Lower lobe of right lung (tissue), 2 donors: ENCODE data around the gene TMEM233. TPM values are rescaled to one million over a fixed set of nuclear protein-coding genes. Genes with fewer than 3 reads are reported as not detected.

Source experiments
- ATAC-seq, 2 donors: fragments of 200-7000 bp; cut with Tn5 transposase; one replicate each; pipeline ENCODE4 v1.9.1; 2020 to 2022; ENCODE audit warnings: mild to moderate bottlenecking in 2 of 2, moderate library complexity in 2 of 2
- DNase-seq: peaks from one replicate; pipeline ENCODE4 v3.0.0-alpha.2; 2020
- H3K27ac ChIP-seq: fragments of 200-600 bp; one replicate; pipeline ENCODE4 v1.8.0; 2022
- H3K27me3 ChIP-seq: fragments of 200-600 bp; one replicate; pipeline ENCODE4 v1.8.0; 2022; ENCODE audit warnings: low read depth
- H3K36me3 ChIP-seq: fragments of 200-600 bp; one replicate; pipeline ENCODE4 v1.8.0; 2022; ENCODE audit warnings: mild to moderate bottlenecking
- H3K4me1 ChIP-seq: fragments of 200-600 bp; one replicate; pipeline ENCODE4 v1.8.0; 2022
- H3K4me3 ChIP-seq: fragments of 200-600 bp; one replicate; pipeline ENCODE4 v1.8.0; 2022; ENCODE audit warnings: mild to moderate bottlenecking
- H3K9me3 ChIP-seq: fragments of 200-600 bp; one replicate; pipeline ENCODE4 v1.8.0; 2022
- intact Hi-C: fragments of 100-400 bp; cut with DNase I; formaldehyde crosslinking; loops from one replicate; pipeline ENCODE4 v1.11.0; 2022
- total RNA-seq: library from RNA; stranded (reverse); fragmentation: NEBNext Ultra II Directional; extraction: Animal tissue kit (Norgen Biotek cat#: 25700); gene quantifications from one replicate; pipeline ENCODE4 v1.2.1, GENCODE V29; 2021
- TF ChIP-seq, protein P1 (sequence below): fragments of 200-600 bp; IDR thresholded peaks from one replicate; pipeline ENCODE4 v1.8.0; 2022; ENCODE audit warnings: antibody characterized with exemption, mild to moderate bottlenecking
- donor health status: DM: no; HTN: yes; CAD: no; lungs with severe emphysema.

The TMEM233 gene
- total RNA-seq, 1 donor from 2014 or later: 0.47 TPM

- Histone ChIP-seq H3K27ac (peak overlapping the region; percentile 26), H3K9me3 (no peaks in the 10 kb centered on the region), H3K36me3 (peaks cover 46% of the 10 kb centered on the region), H3K4me1 (peaks cover 12% of the 10 kb centered on the region), H3K4me3 (no peak overlapping the region), H3K27me3 (no peaks in the 10 kb centered on the region)
- ATAC-seq (peak; percentile 43 to 46), DNase-seq (no peak)
- TF ChIP-seq, protein P1, sequence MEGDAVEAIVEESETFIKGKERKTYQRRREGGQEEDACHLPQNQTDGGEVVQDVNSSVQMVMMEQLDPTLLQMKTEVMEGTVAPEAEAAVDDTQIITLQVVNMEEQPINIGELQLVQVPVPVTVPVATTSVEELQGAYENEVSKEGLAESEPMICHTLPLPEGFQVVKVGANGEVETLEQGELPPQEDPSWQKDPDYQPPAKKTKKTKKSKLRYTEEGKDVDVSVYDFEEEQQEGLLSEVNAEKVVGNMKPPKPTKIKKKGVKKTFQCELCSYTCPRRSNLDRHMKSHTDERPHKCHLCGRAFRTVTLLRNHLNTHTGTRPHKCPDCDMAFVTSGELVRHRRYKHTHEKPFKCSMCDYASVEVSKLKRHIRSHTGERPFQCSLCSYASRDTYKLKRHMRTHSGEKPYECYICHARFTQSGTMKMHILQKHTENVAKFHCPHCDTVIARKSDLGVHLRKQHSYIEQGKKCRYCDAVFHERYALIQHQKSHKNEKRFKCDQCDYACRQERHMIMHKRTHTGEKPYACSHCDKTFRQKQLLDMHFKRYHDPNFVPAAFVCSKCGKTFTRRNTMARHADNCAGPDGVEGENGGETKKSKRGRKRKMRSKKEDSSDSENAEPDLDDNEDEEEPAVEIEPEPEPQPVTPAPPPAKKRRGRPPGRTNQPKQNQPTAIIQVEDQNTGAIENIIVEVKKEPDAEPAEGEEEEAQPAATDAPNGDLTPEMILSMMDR: no peak
- intact Hi-C loops: no loop called here
Observed at GRCh38 chr12:119682639-119683252, 89.2 kb downstream of the TMEM233 start.

- no peaks in the 10 kb centered on the region for H3K9me3 ChIP-seq
- H3K4me1 ChIP-seq: peaks cover 12% of the 10 kb centered on the region
- no peaks in the 10 kb centered on the region for H3K27me3 ChIP-seq
- H3K4me3 ChIP-seq: no peak overlapping the region
- intact Hi-C loops: no loop called here
- peaks cover 40% of the 10 kb centered on the region for H3K36me3 ChIP-seq
- no peak overlapping the region for H3K27ac ChIP-seq
- no peak for DNase-seq
- ATAC-seq: no peak
- TF ChIP-seq, protein P1: no peak
Observed at GRCh38 chr12:119683413-119683812, 89.8 kb downstream of the TMEM233 start.

- Histone ChIP-seq H3K4me3 (no peak overlapping the region), H3K36me3 (peaks cover 36% of the 10 kb centered on the region), H3K27me3 (no peaks in the 10 kb centered on the region), H3K9me3 (no peaks in the 10 kb centered on the region), H3K4me1 (peaks cover 12% of the 10 kb centered on the region), H3K27ac (peak overlapping the region; percentile 7)
- intact Hi-C loops: no loop called here
- TF ChIP-seq, protein P1: no peak
- no peak for DNase-seq
- no peak for ATAC-seq
Observed at GRCh38 chr12:119683816-119684215, 90.2 kb downstream of the TMEM233 start.

DNA sequence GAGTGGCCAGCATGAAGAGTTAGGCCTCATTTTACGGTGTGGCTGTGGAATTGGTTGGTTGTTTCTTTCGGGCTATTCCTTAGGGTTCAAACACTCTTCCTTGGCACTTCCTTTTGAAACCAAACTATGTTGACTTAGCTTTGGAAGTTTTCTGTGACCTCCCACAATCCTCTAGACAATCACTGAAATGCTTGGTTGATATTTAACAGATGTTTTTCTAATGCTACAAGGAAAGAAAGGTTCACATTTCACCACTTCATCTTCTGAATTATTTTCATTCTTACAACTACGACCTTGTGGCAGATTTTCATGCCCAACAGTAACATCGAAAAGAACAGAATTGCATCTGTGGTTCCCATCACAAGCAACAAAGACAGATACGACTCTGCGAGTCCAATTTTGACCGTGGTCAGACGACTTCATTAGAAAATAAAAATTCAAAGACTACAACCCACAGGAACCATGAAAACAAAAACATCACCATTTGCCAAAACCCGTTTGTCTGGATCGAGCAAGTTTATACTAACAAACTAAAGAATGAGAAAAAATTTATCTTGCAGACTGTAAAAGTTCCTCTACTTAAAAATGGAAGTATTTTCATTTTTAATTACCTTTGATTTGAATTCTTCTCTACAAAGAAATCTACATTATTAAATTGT is 91.3 kb downstream of the TMEM233 start:
- Histone ChIP-seq H3K9me3 (no peaks in the 10 kb centered on the region), H3K36me3 (peaks cover 26% of the 10 kb centered on the region), H3K4me3 (no peak overlapping the region), H3K4me1 (peaks cover 4% of the 10 kb centered on the region), H3K27me3 (no peaks in the 10 kb centered on the region), H3K27ac (peak overlapping the region; percentile 7)
- intact Hi-C loops: no loop called here
- TF ChIP-seq, protein P1: no peak
- no peak for ATAC-seq
- no peak for DNase-seq

- DNase-seq (no peak), ATAC-seq (no peak)
- Histone ChIP-seq H3K4me1 (peaks cover 4% of the 10 kb centered on the region), H3K27ac (peak overlapping the region; percentile 7), H3K9me3 (no peaks in the 10 kb centered on the region), H3K27me3 (no peaks in the 10 kb centered on the region), H3K4me3 (no peak overlapping the region), H3K36me3 (peaks cover 20% of the 10 kb centered on the region)
- intact Hi-C loops: no loop called here
- TF ChIP-seq, protein P1: no peak
Observed at GRCh38 chr12:119685375-119685774, 91.8 kb downstream of the TMEM233 start.
